CD4-positive, alpha-beta T cell treated with Interleukin-12 subunit alpha and Interleukin-12 subunit beta, for 1 hour (primary cell): ENCODE measurements around the gene BLTP3A.
A peak's percentile ranks its signal among the peaks of the same experiment; 100 is the strongest.
"Not testable (repeated sequence)": the region's sequence is repeated elsewhere in the genome, so short reads cannot be mapped to it uniquely, and the experiment has no call there.

Source experiments
- DNase-seq: peaks from one replicate; pipeline ENCODE4 v3.0.0-alpha.2; 2020

Gene BLTP3A, protein sequence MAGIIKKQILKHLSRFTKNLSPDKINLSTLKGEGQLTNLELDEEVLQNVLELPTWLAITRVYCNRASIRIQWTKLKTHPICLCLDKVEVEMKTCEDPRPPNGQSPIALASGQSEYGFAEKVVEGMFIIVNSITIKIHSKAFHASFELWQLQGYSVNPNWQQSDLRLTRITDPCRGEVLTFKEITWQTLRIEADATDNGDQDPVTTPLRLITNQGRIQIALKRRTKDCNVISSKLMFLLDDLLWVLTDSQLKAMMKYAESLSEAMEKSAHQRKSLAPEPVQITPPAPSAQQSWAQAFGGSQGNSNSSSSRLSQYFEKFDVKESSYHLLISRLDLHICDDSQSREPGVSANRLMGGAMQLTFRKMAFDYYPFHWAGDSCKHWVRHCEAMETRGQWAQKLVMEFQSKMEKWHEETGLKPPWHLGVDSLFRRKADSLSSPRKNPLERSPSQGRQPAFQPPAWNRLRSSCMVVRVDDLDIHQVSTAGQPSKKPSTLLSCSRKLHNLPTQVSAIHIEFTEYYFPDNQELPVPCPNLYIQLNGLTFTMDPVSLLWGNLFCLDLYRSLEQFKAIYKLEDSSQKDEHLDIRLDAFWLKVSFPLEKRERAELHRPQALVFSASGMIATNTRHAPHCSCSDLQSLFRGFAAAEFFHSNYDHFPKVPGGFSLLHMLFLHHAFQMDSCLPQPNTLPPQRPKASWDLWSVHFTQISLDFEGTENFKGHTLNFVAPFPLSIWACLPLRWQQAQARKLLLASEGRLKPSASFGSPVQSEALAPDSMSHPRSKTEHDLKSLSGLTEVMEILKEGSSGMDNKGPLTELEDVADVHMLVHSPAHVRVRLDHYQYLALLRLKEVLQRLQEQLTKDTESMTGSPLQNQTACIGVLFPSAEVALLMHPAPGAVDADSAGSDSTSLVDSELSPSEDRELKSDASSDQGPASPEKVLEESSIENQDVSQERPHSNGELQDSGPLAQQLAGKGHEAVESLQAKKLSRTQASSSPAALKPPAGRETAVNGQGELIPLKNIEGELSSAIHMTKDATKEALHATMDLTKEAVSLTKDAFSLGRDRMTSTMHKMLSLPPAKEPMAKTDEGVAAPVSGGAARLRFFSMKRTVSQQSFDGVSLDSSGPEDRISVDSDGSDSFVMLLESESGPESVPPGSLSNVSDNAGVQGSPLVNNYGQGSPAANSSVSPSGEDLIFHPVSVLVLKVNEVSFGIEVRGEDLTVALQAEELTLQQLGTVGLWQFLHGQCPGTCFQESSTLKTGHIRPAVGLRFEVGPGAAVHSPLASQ (N-terminal part only)

DNA sequence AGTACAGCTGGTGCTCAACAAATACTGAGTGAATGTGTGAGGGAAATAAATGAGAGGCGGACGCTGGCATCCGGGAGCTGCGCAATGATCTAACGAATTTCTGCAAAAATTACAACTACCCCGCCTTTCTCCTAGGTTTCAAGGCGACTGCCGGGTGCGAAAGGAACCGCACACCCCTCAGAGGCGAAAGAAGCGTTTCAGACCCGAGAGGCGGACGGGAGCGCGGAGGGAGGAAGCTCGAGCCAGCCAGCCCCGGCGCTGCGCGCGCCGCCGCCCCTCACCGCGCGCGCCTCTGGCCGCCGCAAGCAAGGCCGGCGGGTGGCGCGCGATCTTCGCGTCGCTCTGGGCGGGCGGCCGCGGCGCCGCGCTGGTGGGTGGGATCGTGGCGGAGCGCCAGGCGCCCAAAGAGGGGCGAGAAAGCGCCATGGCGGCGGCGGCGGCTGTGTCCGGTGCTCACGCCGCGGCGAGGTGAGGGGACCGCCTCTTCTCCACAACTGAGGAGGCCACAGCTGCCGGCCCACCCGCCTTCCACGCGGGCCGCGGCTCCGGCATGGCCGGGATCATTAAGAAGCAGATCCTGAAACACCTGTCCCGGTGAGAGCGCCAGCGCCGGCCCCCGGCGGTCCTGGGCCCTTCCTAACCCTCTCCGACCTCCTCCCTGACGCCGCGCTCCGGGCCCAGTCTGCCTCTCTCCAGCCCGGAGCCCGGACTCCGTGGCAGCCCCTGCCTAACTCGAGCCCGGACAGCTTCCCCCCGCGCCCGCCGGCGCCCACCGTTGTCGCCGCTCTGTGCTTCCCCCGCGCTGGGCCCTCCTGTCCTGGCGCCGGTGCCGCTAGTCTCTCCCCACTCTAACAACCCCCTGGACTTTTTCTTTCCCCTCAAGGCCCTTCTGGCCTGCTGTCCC, at the start of gene BLTP3A:
BLTP3A (plus strand) TSS at position 383 of the 904 bp plus-strand sequence; CDS start at position 551, 168 bp downstream.
- DNase-seq = peak; percentile 76

DNA sequence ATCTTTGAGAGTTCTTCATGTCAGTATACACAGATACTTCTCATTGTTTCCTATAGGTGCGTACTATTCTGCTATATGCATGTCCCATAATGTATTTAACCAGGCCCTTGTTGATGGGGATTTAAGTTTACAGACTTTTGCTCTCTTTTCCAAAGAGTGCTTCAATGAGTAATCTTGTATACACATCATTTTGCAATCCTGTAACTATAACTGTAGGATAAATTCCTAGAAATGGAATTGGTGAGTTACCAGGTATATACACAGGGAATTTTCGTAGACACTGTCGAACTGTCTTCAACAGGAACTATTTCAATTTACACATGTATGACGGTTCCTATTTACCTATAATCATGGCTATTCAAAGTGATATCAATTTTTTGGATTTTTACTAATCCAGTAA, 49.8 kb upstream of the BLTP3A start:
- DNase-seq = no peak

DNA sequence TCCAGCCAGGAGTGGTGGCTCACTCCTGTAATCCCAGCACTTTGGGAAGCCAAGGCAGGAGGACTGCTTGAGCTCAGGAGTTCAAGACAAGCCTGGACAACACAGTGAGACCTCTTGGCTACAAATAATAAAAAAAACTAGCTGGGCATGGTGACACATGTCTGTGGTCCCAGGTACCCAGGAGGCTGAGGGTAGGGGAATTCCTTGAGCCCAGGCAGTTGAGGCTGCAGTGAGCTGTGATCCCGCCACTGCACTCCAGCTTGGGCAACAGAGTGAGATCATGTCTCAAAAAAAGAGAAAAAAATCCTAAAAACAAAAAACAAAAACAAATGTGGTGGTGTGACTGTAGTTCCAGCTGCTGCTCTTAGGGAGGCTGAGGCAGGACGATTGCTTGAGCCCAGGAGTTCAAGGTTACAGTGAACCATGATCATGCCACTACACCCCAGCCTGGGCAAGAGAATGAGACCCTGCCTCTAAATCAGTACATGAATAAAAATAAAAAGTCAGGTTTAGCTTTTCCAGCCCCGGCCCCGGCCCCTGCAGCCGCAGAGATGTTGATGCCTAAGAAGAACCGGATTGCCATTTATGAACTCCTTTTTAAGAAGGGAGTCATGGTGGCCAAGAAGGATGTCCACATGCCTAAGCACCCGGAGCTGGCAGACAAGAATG, 48.1 kb upstream of the BLTP3A start:
- no peak for DNase-seq

DNA sequence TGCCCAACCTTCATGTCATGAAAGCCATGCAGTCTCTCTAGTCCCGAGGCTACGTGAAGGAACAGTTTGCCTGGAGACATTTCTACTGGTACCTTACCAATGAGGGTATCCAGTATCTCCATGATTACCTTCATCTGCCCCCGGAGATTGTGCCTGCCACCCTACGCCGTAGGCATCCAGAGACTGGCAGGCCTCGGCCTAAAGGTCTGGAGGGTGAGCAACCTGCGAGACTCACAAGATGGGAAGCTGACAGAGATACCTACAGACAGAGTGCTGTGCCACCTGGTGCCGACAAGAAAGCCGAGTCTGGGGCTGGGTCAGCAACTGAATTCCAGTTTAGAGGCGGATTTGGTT, 47.6 kb upstream of the BLTP3A start:
- not testable (repeated sequence) for DNase-seq

DNA sequence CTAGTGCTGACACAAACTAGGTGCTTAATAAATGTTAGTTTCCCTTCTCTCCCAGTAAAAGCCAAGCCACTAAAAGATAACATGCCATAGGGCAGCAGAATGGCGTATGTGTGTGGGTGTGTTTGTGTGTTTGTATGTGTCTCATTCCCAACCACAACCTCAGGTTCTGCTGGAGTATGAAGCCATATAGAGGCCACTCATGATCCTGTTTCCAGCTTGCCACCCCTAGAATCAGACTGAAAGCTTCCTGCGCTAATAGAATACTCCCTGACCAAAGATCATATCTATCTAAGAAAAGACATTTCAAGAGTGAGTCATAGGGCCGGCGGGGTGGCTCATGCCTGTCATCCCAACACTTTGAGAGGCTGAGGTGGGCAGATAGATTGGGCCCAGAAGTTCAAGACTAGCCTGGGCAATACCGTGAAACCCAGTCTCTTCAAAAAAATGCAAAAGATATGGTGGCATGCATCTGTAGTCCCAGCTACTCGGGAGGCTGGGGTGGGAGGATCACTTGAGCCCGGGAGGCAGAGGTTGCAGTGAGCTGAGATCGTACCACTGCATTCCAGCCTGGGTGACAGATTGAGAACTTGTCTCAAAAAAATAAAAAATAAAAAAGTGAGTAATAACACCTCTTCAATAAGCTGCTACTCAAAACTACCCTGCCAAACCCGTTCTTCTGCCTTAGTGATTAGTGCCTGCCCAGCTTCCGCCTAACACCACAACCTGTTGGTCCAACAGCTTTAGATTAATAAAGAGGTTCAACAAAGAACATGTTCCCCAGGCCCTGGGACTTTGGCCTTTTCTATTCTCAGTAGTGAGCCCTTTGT, 46.4 kb upstream of the BLTP3A start:
- DNase-seq = no peak

DNA sequence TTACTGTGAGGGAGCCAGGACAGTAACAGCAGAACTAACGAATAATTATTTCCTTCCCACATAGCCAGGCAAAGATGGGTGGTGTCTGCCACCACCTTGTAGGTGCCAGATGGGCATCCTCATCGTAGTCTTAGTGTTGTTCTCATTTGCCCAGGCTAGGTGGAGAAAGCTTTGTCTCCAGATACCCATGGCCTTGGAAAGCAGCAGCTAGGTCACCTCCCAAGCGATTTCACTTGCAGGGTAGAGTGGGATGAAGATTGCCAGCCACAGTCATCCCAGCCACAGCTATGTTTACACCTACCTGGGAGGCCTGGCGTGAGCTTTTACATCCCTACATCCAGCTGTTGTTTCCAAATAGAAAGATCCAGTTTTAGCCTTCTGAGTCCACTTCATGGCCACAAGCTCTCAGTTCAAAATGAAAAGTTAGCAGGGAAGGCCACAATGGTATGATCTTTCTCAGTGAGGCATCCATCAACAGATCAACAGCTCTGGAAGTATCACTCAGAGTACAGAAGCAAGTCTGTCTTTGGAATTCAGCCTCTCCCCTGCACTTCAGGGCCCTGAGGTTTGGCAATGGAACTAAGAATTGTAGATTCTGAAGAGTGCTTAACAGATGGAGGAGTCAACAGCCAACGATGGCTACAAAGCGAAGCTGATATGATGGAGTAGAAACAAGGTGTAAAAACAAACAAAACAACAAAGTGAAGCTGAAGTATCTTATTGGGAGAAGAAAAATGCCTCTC, 45.6 kb upstream of the BLTP3A start:
- DNase-seq = no peak

DNA sequence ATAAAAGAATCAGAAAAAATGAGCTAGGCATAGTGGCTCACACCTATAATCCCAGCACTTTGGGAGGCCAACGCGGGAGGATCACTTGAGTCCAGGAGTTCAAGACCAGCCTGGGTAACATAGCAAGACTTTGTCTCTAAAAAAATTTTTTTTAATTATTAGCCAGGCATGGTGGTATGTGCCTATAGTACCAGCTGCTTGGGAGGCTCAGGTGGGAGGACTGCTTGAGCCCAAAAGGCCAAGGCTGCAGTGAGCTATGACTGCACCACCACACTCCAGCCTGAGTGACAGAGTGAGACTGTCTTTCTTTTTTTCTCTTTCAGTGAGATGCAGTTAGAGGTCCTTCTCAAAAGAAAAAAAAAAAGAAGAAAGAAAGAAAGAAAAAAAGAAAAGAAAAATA, 43.1 kb upstream of the BLTP3A start:
- DNase-seq = no peak

DNA sequence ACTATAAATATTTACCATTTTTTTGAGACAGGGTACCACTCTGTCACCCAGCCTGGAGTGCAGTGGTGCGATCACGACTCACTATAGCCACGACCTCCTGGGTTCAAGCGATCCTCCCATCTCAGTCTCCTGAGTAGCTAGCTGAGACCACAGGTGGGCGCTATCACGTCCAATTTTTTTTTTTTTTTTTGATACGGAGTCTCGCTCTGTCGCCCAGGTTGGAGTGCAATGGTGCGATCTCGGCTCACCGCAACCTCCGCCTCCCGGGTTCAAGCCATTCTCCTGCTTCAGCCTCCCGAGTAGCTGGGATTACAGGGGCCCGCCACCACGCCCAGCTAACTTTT, 35.4 kb upstream of the BLTP3A start:
- peak; percentile 54 for DNase-seq

DNA sequence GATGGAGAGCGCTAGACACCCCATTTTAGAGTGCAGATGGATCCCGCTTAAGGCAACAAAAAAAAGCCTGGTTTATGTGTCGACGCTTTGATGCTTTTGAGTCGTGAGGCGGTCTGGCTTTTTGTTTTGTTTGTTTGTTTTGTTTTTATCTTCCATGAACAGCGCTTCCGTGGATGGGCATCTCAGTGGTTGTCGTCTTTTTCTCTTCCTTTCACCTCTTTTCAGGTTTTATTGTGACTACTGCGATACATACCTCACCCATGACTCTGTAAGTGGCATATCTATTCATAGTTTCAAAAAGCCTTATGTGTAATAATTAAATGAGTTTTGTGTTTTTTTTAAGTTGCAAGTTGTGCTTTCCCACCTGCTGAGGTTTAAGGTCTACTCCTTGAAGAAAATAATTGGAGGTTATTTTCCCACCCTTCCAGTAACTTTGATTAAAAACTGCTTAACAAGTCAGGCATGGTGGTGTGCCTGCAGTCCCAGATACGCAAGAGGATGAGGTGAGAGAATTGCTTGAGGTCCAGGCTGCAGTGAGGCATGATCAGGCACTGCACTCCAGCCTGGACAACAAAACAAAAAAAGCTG, 34.1 kb upstream of the BLTP3A start:
- DNase-seq = no peak

DNA sequence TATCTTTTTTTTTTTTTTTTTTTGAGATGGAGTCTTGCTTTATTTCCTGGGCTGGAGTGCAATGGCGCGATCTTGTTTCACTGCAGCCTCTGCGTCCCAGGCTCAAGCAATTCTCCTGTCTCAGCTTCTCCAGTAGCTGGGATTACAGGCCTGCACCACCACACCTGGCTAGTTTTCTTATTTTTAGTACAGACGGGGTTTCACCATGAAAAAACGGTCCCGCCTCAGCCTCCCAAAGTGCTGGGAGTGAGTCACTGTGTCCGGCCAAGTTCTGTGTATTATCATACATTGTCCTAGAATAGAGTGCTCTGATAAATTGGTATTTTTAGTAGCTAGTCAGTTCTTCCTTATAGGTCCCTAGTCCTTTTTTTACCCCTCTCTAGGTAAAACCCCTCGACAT, 31.8 kb upstream of the BLTP3A start:
- no peak for DNase-seq

DNA sequence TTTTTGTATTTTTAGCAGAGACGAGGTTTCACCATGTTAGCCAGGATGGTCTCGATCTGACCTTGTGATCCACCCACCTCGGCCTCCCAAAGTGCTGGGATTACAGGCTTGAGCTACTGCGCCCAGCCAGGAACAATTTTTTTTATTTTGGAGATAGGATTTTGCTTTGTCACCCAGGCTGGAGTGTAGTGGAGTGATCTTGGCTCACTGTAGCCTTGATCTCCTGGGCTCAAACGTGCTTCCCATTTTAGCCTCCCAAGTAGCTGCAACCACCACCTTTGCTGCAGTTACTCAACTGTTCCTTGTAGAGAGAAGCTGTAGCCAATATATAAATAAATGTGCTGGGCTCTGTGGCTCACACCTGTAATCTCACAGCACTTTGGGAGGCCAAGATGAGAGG, 30.2 kb upstream of the BLTP3A start:
- DNase-seq = not testable (repeated sequence)

DNA sequence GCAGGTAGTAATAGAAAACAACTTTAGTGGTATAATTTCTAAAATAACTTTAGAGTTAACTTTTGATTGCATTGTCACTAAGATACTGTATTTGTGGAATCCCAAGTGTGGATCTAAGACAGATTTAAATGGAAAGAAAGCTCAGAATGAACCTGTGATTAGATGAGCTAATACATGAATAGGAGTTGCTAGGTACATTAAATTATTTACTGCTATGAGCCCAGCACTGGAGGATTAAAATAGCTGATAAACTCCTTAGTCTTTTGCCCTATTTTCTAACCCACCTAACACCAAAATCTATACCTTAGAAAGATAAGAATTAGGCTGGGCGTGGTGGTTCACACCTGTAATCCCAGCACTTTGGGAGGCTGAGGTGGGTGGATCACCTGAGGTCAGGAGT, 23.7 kb upstream of the BLTP3A start:
- DNase-seq = no peak

DNA sequence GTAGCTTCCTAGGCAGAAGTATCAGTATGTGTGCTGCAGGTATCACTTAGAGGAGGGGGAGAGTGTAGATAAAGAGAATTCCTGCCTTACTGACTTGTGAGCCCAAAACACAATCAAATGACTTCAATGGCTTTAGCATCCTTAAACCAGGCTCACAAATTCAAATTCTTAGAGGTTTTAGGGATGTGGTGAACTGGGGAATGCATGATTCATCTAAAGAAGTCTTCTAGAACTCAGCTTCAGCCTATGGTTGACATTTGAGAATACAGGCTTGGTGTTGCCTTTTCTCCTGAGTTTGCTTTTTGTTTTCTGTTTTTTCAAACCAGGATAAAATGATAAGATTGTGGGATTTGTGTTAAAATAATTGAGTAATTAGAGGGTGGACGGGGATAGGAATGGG, 20.2 kb upstream of the BLTP3A start:
- DNase-seq = no peak

DNA sequence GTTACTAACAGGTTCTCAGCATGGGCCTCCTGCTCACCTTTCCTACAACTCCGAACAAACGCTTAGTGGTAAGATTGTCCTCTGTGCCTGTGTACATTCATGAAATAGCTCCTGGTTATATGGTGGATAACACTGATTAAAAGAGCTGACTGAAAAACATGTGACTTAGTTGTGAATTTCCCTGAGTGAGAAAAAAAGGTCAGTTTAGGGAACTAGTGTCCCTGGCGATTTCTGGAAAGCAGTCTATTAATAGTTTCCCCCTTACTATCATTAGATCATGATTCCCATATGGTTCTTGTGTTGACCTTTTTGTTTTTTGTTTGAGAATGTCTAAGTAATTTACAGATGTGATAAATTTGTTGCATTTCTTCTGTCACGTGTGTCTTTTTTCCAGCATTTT, 18.9 kb upstream of the BLTP3A start:
- DNase-seq = no peak

DNA sequence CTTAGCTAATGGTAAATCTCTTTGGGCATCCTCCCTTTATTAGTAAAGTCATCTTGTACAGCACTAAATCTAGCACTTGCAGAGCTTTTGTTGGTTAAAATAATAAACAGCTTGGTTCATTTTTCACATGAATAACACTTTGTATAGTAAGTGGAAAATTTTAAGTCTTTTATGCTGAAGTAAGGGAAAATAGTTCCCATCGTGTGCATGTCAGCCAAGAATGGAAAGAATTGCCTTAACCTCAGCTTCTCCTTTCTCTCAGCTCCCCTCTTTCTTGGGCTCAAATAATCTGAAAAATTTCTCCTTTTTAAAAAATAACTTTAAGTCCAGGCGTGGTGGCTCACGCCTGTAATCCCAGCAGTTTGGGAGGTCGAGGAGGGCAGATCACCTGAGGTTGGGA, 18.0 kb upstream of the BLTP3A start:
- no peak for DNase-seq

DNA sequence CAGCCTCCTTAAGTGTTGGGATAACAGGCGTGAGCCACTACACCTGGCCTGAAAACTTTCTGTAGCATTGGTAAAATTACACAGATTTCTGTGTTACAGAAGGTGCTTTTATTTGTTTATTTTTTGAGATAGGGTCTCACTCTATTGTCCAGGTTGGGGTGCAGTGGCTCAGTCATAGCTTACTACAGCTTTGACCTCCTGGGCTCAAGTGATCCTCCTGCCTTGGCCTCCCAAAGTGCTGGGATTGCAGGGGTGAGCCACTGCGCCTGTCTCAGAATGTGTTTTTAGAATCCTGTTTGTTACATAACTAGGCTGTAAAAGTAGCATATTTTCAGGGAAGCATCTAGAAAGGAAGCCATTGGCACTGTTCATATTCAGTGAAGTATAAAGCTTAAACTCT, 16.9 kb upstream of the BLTP3A start:
- no peak for DNase-seq

DNA sequence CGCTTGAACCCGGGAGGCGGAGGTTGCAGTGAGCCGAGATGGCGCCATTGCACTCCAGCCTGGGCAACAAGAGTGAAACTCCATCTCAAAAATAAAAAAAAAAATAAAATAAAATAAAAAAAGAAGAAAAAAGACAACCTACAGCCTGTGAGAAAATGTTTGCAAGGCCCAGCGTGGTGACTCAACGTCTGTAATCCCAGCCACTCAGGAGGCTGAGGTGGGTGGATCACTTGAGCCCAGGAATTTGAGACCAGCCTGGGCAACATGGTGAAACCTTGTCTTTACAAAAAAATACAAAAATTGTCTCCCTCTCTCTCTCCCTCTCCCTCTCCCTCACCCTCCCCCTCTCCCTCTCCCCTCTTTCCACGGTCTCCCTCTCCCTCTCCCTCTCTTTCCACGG, 6.5 kb upstream of the BLTP3A start:
- not testable (repeated sequence) for DNase-seq

DNA sequence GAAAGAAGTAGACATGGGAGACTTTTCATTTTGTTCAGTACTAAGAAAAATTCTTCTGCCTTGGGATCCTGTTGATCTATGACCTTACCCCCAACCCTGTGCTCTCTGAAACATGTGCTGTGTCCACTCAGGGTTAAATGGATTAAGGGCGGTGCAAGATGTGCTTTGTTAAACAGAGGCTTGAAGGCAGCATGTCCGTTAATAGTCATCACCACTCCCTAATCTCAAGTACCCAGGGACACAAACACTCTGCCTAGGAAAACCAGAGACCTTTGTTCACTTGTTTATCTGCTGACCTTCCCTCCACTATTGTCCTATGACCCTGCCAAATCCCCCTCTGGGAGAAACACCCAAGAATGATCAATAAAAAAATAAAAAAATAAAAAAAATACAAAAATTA, 4.7 kb upstream of the BLTP3A start:
- not testable (repeated sequence) for DNase-seq

DNA sequence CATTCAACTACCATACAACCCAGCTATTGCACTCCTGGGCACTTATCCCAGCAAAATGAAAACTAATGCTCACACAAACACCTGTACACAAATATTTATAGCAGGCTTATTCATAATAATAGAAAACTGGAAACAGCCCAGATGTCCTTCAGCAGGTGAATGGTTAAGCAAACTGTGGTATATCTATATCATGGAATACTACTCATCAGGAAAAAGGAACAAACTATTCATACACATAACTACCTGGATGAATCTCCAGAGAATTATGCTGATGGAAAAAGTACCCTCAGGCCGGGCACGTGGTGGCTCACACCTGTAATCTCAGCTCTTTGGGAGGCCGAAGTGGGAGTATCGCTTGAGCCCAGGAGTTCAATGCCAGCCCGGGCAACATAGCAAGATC, 3.8 kb upstream of the BLTP3A start:
- no peak for DNase-seq
